A673 (cell line): ENCODE results near the gene PLA2G4A.

Source experiments
- CTCF ChIP-seq: fragments of 300-800, 200-600 bp; sonication (generic); conservative IDR thresholded peaks from 2 replicates; pipeline ENCODE4 v1.5.1; 2017; ENCODE audit warnings: low read depth, mild to moderate bottlenecking, antibody characterized with exemption, low read length, moderate library complexity, mixed read lengths
- EZH2 ChIP-seq: fragments of 200-600 bp; sonication (generic); IDR thresholded peaks from 2 replicates; pipeline ENCODE4 v1.6.1; 2017; ENCODE audit warnings: borderline replicate concordance, low read depth, mild to moderate bottlenecking, mixed read lengths, antibody characterized with exemption, low read length; ENCODE audit not compliant: poor library complexity, severe bottlenecking

GRCh38 chr1:186887203-186887602 is 58.5 kb downstream of the PLA2G4A start:
- TF ChIP-seq EZH2 (no peak), CTCF (no peak)
